Pons (tissue), 1 donor: ENCODE results near the gene PLEKHS1.

Experiments
- DNase-seq: peaks from one replicate; pipeline ENCODE4 v3.0.0-alpha.2; 2016; ENCODE audit warnings: low spot score

Gene PLEKHS1

GRCh38 chr10:113751181-113751732 is at the start of gene PLEKHS1:
PLEKHS1 (plus strand) TSS chr10:113751682; CDS start chr10:113755278, 3,596 bp downstream.
- no peak for DNase-seq

GRCh38 chr10:113704637-113705343 is 46.7 kb upstream of the PLEKHS1 start:
- peak; percentile 73 for DNase-seq

GRCh38 chr10:113705344-113705652 is 46.2 kb upstream of the PLEKHS1 start:
- no peak for DNase-seq

- no peak for DNase-seq
Measured at GRCh38 chr10:113706623-113707022, 44.9 kb upstream of the PLEKHS1 start.

GRCh38 chr10:113708640-113709039 is 42.8 kb upstream of the PLEKHS1 start:
- no peak for DNase-seq

- no peak for DNase-seq
Measured at GRCh38 chr10:113709221-113709838, 42.2 kb upstream of the PLEKHS1 start.

- peak; percentile 76 for DNase-seq
Measured at GRCh38 chr10:113711142-113711541, 40.3 kb upstream of the PLEKHS1 start.

- no peak for DNase-seq
Measured at GRCh38 chr10:113712024-113712423, 39.5 kb upstream of the PLEKHS1 start.

- no peak for DNase-seq
Measured at GRCh38 chr10:113712755-113713639, 38.5 kb upstream of the PLEKHS1 start.

GRCh38 chr10:113713640-113713982 is 37.9 kb upstream of the PLEKHS1 start:
- no peak for DNase-seq

GRCh38 chr10:113716109-113716910 is 35.2 kb upstream of the PLEKHS1 start:
- no peak for DNase-seq

- no peak for DNase-seq
Measured at GRCh38 chr10:113718969-113719822, 32.3 kb upstream of the PLEKHS1 start.

GRCh38 chr10:113720386-113720785 is 31.1 kb upstream of the PLEKHS1 start:
- DNase-seq: no peak

- DNase-seq: no peak
Measured at GRCh38 chr10:113732160-113732881, 19.2 kb upstream of the PLEKHS1 start.

GRCh38 chr10:113732966-113733365 is 18.5 kb upstream of the PLEKHS1 start:
- DNase-seq: no peak

- DNase-seq: no peak
Measured at GRCh38 chr10:113733635-113734034, 17.8 kb upstream of the PLEKHS1 start.

- DNase-seq: no peak
Measured at GRCh38 chr10:113735913-113736312, 15.6 kb upstream of the PLEKHS1 start.

- DNase-seq: no peak
Measured at GRCh38 chr10:113736576-113736975, 14.9 kb upstream of the PLEKHS1 start.

- peak; percentile 73 for DNase-seq
Measured at GRCh38 chr10:113739031-113739430, 12.5 kb upstream of the PLEKHS1 start.

- no peak for DNase-seq
Measured at GRCh38 chr10:113739577-113739976, 11.9 kb upstream of the PLEKHS1 start.
